CD4-positive, alpha-beta T cell treated with Interleukin-17A for 1 hour (primary cell): ENCODE data around the gene TIMM10.
"Not testable (repeated sequence)": the region's sequence is repeated elsewhere in the genome, so short reads cannot be mapped to it uniquely, and the experiment has no call there.

Experiments
- DNase-seq: peaks from one replicate; pipeline ENCODE4 v3.0.0-alpha.2; 2020

The TIMM10 gene

DNA sequence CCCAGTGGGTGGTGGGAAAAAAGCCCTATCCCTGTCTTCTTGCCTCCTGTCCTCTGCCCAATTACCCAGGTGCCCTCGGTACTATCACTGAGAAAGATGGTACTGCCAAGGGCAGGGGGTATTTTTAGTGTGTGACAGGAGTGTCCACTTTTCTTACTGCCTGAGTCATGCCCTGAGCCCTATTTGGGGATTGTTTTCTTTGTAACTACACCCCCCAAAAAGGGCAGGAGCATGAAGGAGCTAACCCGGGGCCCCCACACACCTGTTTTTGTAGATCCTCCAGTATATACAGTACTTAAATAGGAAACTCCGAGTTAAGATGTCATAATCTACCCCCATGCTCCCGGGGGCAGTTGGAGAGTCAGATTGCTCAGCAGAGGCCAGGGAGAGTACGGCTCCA is 10.6 kb upstream of the TIMM10 start:
- no peak for DNase-seq

DNA sequence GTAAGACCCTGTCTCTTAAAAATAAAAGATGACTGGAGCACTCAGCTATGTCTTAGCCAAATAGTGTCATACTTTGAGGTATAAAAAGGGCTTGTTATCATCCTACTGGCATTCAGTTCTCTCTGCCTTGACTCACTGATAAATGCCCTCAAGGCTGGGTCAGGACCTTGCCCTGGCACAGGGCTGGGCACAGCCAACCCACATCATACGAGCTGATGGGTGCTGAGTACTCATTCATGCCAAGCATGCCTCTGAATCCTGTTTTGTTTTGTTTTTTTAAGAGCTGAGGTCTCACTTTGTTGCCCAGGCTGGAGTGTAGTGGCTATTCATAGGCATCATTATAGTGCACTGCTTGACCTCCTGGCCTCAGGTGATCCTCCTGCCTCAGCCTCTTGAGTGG is 8.8 kb upstream of the TIMM10 start:
- DNase-seq: no peak

DNA sequence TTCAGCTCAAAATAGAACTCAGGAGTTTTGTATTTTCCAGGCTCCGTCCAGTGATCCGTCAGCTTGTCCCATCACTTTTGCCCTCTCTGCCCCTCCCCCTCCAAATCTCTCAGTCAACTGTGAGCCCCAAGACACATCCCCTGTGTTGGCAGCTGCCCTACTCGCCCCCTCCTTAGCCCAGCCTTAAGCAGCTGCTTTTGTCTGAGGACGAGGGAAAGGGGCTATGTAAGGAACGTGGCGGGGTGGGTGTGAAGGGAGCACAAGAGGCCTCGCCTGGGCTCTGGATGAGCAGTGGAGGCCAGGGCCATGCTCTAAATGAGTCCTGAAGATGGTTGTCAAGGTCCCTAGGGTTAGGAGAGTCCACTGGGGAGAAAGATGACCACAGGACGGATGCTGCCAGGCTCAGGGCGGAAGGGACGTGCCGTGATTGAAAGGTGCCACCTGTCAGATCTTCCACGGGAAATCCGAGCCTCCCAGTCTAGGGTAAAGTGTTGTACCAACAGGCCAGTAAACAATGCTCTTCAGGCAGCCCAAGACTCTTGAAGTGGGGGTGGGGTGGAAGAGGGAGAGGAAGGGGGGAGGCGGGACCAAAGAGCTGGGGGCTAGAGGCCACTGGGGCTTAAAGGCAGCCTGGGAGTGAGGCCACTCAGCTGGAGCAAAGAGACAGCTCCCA is 6.5 kb upstream of the TIMM10 start, which contains the start of gene SMTNL1:
TSS of gene SMTNL1 (plus strand) at position 649 of the 673 bp plus-strand sequence. CDS start 5,048 bp downstream, outside the sequence.
- DNase-seq: no peak

DNA sequence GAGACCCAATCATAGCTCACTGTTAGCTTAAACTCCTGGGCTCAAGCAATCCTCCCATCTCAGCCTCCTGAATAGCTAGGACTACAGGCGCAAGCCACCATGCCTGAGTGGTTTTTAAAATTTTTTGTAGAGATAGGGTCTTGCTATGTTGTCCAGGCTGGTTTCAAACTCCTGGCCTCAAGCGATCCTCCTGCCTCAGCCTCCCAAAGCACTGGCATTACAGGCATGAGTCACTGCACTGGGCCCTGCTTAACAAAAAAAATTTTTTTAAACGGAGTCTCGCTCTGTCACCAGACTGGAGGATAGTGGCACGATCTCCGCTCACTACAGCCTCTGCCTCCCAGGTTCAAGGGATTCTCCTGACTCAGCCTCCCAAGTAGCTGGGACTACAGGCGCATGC is 3.9 kb upstream of the TIMM10 start:
- DNase-seq: not testable (repeated sequence)

DNA sequence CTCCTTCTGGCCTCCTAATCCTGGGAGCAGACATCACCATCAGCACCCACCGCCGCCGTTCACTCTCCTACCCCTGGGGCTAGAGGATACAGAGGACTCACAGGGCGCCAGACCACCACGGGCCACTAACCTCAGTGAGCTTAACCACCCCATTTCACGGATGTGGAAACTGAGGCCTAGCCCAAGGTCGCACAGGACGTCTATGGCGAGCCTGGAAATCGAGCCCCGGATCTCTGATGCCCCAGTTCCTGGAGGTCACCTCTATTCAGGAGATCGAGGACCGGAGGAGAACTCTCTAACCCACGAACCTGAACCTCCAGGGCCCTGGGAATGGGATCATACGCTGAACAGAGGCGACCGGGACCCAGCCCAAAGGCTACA is 349 bp downstream of the TIMM10 start:
- no peak for DNase-seq

DNA sequence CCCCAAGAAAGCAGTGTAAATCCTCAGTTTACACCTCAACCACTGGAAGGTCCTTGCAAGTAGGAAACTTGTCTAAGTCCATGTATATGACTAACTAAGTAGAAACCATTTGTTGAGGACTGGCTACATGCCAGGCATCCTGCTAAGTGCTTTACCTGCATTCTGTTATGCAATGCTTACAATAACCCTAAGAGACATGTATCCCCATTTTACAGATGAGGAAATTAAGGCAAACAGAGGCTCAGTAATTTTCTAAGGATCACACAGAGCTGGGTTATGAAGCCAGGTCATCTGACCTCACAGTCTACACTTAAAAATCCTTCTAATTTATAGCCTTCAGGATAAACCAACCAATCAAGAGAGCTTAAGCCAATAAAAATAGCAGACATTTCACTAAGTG is 1.5 kb downstream of the TIMM10 start:
- DNase-seq: no peak

DNA sequence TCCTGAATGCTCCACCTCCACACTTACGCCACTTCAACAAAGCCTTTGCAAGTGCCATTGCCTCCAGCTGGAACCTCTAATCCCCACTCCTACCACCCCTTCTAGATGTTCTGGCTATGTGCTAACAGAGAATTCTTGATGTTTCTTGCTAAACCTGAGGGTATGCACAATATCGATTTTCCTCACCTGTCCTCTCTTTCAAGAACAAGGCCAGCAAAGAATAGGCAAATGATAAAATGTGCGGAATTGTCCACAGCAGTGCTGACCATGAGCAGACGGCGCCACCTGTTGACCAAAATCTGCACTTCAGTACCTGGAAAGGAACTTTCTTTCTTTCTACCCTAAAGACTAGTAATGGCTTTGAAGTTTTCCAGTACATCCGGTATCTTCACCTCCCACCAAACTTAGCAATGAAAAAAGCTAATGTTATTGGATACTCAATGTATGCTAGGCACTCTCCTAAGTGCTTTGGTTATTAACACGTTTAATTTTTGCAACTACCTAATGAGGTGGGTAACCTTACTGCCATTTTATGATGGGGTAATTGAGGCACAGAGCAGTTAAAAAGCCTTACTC is 3.4 kb downstream of the TIMM10 start:
- DNase-seq: peak; percentile 79

DNA sequence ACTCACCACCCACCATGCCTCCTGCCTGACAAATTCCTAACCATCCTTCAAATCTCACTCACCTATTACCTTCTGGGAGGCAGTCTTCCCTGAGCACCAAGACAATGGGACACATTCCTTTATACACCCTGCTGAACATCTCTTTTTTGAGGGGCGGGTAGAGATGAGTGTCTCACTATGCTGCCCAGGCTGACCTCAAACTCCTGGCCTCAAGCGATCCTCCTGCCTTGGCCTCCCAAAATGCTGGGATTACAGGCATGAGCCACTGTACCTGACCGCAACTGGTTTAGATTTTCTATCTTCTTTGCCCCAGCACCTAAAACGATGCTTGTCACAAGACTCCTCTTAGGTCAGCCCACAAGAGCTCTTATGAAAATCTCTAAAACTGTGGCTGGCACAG is 7.1 kb downstream of the TIMM10 start:
- no peak for DNase-seq

DNA sequence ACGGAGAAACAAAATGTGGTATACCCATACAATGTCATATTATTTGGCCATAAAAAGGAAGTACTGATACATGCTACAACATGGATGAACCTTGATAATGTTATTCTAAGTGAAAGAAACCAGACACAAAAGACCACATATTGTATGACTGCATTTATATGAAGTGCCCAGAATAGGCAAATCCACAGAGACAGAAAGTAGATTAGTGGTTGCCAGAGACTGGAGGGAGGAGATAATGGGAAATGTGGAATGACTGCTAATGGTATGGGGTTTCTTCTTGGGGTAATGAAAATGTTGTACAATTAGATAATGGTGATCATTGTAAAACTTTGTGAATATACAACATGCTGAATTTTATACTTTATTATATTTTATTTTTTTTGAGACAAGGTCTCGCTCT is 9.4 kb downstream of the TIMM10 start:
- no peak for DNase-seq

DNA sequence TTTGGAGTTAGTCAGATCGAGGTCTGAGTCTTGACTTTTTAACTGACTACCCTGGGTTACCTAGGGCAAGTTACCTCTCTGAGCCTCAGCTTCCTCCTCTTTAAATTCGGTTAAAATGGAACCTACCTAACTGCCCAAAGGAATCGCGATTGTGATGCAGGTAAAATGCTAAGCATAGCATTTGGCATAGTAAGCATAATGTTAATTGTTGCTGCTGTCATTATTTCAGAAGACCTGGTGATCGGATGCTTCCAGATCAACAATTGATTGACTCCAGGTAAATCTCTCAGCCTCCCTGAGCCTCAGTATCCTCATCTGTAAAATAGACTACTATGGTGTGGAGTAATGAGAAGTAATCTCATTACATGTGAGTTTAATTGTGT is 14.5 kb downstream of the TIMM10 start:
- DNase-seq: no peak

DNA sequence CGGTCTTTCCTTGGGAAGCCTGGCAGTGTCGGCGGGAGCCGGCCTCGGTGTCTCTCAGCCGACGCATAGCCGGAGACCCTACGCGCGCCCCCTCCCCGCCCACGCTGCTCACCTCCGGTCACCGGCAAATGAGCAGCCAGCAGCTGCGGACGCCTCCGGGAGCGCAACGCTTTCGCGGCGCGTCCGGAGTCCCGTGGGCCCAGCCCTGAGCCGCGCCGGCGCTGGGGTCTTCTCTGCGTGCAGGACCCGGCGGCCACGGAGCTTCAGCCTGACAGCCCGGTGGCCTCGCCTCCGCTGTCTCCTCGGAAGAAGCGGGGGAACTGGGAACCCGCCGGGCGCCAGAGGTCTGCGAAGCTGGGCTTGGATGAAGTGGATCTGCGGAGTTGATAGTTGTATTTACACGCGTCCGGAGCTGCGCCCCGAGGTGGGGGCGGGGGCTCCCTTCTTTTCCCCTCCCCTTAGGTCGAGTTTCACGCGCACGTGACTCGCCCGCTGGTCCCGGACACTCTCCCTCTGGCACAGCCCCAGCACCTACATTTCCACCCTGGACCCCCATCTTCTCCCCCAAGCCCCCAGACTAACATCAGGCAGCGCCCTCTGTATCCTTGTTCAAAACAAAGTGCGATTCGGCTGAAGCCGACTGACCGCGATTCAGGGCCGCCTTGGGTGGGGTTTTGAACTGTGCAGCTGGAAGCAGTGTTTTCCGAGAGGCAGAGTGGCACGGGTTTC is 15.1 kb downstream of the TIMM10 start, which contains the start of gene SLC43A1:
TSS of gene SLC43A1 (minus strand) at position 371 of the 729 bp plus-strand sequence. CDS start 1,591 bp downstream, outside the sequence.
- peak; percentile 11 for DNase-seq

DNA sequence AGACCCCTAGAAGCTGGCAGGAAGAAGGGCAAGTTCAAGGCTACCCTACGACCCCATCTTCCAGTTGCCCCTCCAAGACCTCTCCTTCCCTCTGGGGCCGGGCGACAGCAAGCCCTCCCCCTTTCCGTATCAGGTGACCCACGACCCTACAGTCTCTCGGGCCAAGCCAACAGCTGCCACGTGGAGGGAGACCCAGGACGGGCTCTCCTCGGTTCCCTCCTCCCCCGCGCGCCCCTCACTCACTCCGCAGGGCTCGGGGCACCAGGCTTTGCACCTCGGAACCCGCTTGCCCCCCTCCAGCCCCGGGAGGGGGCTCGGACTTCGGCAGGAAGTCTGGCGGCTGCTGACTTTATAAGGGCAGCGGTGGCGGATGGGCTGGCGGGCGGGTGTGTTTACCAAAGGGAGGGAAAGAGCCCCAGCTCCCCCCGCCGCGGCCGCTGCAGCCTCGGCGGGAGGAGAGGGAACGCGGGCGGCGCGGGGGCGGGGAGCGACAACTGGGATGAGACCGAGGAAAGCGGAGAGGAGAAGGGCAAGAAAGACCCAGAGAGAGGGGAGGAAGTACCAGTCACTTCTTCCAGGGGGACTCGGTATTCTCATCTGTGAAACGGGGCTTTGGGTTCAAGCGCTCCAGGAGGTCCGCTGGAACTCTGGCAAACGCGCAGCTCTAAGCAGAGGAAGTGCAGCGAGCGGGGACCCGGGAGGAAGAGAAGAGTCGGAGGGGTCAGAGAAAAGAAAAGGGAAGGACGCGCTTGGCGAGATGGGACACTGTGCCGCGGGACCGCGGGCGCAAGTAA is 15.8 kb downstream of the TIMM10 start:
- DNase-seq: peak; percentile 50

DNA sequence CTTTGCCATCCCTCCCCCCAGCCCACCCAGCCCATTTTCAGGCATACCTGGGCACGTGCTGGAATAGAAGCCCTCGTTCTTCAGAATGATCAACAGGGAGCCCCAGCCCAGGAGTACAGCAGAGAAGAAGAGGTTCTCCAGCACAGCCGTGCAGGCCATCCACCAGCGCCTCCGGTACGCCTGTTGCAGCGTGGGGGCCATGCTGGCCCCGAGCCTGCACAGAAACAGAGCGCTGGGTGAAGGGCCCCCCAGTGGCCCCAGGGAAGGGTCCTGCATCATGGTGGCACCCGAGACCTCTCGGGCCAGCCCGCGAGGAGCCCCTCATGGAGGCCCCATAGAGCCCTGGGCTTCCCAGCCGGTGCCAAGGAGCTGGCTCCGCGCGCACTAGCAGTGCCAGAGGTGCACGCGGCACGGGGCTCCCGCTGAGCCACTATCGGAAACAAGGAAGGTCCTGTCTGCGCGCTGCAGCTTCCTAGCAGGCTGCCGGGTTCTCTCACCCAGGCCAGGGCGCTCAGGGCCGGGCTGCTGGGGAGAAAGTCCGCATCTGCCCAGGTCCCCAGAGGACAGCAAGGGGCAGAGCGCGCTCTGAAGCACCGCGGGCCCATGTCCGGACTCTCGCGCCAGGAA is 16.5 kb downstream of the TIMM10 start:
- peak; percentile 14 for DNase-seq

DNA sequence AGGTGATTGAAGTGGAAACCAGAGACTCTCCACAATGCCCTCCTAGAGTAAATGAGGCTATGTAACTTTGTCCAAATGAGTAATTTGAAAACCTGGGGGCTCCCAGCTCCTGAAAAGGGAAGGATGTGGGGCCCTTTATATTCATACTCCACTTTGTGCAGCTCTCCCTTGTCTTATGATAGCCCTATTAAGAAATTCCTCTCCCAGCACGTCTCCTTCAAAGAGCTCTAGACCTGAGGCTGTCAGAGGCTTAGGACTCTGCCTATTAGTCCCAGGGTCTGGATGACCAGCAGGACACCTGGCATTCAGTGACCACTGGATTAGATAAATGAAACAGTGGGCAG is 17.1 kb downstream of the TIMM10 start:
- DNase-seq: no peak

DNA sequence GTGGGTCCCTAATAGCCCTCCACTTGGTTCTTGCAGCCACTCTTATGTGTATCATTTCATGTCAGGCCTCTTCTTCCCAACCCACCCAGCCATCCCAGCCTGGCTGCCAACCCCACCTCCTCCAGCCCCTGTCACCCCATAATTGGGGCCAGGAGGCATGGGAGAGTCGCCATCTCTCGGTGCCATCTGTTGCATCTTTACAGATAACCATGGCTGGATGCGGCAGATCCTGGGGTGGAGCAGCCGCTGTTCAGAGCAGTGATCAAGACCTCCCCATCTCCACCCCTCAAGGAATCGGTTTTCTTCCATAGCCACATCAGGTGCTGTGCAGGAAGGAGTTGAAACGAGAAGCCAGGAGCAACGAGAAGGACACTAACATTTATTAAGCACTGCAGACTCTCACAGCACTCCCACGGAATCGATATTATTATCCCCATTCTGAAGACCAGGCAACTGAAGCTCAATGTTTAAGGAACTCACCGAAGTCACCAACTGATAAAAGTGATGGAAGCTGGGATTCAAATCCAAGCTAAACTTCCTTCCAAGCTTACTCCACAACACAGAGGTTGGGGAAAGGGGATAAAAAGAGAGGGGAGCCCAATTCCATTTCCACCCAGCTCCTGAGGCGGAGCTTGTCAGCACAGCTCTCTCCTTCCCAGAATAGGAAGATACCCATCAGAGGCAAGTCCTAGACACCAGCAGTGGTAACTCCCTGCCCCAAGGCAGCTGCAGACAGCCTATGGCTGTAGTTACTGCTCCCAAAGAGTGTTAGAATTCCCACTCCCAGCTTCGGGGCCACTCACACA is 17.7 kb downstream of the TIMM10 start:
- no peak for DNase-seq

DNA sequence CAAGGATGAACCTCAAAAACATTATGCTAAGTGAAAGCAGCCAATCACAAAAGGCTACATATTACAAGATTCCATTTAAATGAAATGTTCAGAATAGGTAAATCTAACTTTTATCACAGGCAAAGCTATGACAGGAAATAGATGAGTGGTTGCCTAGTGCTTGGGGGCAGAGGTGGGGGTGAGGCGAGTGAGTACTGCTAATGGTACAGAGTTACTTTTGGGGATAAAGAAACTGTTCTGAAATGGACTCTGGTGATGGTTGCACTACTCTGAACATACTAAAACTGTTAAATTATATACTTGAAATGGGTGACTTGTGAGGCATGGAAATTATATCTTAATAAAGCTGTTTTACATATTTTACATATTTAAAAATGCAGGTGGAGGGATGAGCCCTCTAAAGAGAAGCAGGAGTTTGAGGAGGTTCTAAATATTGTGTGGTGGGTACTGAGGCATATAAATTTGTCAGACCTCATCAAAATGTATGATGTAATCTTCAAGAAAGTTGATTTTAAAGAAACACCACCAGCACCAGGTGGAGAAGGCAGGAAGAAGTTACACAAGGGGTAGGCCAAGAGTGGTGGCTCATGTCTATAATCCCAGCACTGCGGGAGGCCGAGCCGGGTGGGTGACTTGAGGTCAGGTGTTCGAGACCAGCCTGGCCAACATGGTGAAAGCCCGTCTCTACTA is 18.7 kb downstream of the TIMM10 start:
- DNase-seq: no peak

DNA sequence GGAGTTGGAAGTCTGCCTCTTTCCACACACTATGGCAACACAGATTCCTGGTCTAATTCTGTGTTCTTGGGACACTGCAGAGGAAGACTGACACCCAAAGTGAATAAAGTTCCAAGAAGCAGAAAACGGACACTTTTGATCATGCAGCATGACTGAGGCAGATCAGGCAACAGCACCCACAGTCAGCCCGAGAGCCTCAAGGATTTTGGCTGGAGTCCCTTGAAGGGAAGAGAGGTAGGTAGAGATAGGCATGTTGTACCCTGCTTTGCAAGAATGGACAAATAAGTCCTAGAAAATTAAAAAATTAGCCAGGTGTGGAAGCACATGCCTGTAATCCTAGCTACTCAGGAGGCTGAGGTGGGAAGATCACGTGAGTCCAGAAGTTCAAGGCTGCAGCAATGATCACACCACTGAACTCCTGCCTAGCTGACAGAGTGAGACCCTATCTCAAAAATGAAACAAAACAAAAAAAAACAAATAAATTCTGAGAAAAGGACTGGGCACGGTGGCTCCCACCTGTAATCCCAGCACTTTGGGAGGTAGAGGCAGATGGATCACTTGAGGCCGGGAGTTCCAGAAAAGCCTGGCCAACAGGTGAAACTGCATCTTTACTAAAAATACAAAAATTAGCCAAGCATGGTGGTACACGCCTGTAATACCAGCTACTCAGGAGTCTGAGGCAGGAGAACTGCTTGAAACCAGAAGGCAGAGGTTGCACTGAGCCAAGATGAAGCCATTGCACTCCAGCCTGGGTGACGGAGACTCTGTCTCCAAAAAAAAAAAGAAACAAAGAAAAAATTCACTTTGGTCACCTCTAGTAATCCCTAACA is 22.0 kb downstream of the TIMM10 start:
- DNase-seq: no peak

DNA sequence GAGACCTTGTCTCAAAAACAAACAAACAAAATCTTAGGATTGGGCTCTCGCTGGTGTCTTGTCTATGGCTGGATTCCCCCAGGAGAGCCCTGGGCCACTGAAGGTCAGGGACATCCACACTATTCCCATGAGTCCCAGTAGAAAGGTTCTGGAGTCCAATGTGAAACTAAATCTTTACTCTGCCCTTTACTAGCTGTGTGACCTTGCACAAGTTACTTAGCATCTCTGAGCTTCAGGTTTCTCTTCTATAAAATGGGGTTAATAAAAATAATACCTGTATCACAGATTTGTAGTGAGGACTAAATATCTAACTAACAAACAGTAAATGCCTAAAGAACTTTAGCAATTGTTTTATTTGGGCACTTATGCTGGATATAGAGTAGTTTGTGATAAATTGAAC is 24.0 kb downstream of the TIMM10 start:
- no peak for DNase-seq

DNA sequence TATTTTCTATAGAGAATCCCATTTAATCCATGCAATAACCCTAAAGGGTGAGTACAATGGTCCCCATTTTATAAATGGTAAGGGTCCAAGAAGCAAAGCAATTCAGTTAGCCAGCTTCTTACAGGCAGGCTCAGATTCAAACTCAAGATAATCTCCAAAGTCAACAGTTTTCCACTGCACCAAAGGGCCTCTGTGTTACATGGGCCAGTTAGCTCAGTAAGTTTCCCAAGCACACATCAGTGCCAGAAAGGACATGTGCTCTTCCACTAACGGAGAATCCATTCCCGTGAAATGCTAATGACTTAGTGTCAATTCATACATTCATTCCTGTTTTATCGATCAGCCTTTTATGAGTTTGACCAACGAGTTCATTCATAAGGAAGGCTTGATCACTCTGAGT is 26.0 kb downstream of the TIMM10 start:
- DNase-seq: no peak

DNA sequence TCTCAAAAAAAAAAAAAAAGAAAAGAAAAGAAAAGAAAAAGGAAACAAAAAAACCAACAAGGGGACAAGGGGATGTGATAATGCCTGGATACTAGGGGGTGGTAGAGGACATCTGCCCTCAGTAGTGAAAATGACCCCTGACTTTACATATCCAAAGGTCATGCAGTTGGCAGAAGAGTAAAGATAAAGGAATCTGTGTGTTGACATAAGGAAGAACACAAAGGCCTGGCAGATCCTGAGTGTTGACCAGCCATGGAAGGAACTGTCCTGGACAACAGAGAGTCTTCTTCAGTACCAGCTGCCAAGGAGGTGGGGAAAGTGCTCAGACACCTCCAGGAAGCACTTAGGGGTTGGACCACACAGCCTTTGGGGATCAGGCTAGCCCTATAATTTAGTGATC is 27.7 kb downstream of the TIMM10 start:
- DNase-seq: no peak

DNA sequence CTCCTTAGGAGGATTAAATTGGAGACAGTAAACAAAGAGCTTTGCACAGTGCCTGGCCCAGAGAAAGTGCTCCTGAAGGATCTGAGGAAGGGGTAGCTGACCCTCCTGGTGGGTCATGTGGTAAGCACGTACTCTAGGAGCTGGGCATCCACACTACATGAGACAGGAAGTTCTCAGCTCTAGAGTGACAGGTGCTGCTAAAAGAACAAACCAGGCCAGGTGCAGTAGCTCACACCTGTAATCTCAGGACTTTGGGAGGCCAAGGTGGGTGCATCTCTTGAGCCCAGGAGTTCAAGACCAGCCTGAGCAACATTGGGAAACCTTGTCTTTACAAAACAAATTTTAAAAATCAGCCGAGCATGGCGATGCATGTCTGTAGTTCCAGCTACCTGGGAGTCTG is 28.2 kb downstream of the TIMM10 start:
- DNase-seq: no peak
